ENCODE results near the gene PALLD.

PALLD gene

DNA sequence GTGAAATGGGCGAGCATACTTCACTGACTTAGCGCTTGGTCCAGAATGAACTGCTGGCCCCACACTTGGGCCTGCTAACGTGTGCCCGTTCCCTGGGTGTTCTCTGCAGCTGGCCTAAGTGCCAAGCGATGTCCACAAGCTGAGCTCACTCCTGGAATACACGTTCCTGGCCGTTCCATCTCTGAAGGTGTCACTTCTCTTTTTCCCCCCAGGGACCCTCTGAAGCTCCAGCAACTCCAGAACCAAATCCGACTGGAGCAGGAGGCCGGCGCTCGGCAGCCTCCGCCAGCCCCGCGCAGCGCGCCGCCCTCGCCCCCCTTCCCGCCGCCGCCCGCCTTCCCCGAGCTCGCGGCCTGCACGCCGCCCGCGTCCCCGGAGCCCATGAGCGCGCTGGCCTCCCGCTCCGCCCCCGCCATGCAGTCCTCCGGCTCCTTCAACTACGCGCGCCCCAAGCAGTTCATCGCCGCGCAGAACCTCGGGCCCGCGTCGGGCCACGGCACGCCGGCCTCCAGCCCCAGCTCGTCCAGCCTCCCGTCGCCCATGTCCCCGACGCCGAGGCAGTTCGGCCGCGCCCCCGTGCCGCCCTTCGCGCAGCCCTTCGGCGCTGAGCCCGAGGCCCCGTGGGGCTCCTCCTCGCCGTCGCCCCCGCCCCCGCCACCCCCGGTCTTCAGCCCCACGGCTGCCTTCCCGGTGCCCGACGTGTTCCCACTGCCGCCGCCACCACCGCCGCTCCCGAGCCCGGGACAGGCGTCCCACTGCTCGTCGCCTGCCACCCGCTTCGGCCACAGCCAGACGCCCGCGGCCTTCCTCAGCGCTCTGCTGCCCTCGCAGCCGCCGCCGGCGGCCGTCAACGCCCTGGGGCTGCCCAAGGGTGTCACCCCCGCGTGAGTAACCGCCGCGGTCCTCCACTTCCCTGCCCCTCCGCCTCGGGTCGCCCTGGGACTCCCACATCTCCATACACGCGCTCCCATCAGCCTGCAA lies 380.9 kb downstream of the PALLD start:
- no peak for DNase-seq (ENCODE audit: low spot score)

DNA sequence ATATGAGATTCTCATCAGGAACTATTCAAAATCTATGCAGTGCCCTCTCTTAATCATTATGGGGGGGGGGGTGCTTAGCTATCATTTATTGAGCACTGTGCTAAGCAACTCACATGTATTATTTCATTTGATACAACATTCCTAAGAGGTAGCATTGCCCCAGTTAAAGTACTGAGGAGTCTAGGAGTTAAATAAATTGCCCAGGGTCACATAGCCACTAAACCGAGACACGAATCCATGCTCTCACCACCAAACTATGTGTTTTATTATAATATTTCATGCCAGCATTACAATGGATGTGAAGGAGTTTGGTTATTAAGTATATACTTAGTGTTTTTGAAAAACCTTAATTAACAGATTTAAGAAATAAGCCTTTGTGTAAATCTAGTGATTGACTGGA lies 381.8 kb downstream of the PALLD start:
- DNase-seq (ENCODE audit: low spot score) = no peak

DNA sequence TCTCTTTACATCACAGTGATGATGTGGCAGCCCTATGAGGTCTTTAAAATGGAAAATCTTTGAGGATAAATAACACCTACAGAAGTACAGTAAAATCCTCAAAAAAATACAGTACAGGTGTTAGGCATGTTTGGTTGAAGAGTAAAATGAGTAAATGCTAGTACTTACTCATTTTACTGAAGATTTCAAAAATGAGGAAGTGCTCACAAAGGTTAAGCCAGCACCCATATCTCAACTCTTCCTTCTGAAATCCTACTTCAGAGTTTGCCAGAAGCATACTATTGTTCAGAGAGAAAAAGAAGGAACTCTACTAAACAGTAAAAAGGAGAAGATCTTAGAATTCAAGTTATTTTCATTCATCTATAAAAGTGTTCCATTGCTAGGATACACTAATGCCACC lies 382.3 kb downstream of the PALLD start:
- no peak for DNase-seq (ENCODE audit: low spot score)

DNA sequence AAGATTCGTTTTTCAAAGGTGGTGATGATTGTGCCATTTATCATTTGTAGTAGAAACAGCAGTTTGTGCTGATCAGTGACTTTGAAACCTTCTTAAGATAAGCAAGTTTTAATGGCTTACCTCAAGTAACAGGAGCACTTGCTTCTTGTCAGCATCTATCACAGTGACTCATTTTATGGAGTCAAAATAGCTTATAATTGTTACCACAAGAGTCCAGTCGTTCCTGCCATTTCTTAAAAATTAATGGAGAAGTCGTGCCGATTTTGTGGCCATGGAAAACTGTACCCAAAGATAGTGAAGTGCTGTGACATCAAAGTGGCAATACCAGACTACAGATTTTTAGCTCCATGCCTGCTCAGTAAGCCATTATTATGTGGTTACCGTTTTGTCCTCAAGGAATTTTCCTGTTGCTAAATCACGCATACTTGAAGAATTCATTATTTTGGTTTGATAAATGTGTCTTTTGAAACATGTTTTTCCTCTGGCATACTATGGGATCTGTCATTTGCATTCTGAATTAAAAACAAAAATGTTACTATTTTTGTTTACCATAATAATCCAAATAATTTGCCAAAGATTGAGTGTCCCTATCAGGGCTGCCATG lies 383.3 kb downstream of the PALLD start:
- DNase-seq (ENCODE audit: low spot score) = no peak

DNA sequence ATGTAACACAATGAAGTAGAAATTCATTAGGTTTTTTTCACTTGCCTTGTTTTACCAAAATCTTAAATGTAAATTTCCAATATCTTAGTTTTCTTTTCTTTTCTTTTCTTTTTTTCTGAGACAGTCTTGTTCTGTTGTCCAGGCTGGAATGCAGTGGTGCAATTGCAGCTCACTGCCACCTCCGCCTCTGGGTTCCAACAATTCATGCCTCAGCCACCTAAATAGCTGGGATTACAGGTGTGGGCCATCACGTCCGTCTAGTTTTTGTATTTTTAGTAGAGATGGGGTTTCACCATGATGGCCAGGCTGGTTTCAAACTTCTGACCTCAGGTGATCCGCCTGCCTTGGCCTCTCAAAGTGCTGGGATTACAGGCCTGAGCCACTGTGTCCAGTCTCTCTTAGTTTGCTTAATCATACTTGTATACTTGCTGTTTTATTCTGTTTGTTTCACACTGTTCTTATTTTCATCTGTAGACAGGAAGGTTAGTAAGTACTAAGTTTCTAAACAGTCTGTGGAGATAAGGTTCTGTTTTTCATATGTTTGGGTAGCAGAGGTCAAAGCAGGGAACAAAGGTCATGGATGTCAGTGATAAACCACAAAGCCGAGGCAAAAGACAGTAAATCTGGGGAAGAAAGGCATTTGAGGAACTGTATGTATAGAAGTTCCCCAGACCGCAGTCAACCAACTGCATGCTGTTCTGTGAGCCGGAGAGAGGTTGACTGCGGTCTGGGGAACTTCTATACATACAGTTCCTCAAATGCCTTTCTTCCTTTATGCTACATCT lies 384.2 kb downstream of the PALLD start:
- DNase-seq (ENCODE audit: low spot score) = no peak

DNA sequence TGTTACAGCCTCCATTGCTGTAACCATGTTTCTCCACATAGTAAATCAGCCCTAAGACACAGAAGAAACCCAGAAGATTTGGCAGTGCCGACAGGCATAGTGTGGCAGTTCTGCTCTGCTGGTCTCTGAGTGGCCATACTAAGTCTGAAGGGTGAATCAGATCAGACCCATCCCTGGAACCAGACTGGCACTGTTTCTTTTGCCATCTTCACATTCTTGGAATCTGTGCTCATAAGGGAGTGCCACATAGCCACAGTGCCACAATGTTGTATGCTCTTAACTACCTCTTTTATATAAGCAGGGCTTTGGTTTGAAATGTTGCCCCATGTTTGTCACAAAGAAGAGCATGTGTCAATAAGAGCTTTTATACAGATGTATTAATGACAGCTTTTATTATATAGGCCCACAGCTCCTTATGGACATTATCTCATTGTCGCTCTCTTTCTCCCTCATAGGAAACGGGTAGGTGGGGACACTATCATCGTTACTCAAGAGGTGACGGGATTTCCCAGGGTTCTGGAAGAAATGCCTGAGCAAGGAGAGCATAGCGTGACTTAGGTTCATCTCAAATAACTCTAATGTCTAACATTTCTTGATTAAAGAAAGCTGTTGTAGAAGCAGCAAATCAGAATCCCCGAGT lies 385.0 kb downstream of the PALLD start:
- DNase-seq (ENCODE audit: low spot score) = no peak

DNA sequence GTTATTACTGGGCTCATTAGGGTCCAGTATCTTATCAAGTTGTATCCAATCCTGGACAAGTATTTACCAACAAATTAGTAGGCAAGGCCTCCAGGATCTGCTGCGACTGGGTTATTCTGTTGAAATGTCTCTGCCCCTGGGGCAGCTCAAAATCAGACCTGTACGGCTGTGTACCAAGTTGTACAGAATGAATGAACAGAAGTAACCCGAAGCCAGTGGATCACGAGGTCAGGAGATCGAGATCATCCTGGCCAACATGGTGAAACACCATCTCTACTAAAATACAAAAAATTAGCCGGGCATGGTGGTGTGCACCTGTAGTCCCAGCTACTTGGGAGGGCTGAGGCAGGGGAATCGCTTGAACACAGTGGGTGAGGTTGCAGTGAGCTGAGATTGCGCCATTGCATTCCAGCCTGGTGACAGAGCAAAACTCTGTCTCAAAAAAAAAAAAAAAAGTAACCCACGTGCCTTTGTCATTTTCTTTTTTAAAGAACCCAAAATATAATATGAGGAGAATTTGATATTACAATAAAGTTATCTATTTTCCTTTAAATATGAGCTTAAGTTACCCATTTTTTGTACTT lies 385.9 kb downstream of the PALLD start:
- DNase-seq (ENCODE audit: low spot score) = no peak

DNA sequence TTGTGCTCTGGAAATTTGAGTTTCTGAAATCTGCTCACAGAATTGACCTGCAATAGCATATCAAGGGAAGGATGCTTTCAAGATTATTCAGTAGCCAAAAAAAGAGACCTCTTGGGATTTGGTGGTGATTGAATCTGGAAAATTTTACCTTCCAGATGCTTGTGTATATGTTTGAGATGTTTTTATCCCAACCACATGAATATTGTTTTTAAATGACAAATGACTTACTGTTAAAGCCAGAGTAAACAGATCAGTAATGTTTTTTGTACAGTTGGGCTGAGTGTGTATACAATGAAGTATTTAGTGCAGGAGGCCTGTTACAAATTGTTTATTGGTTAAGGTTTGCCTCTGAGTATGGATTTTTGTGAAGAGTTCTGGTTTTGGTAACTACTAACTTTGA lies 386.7 kb downstream of the PALLD start:
- no peak for DNase-seq (ENCODE audit: low spot score)

DNA sequence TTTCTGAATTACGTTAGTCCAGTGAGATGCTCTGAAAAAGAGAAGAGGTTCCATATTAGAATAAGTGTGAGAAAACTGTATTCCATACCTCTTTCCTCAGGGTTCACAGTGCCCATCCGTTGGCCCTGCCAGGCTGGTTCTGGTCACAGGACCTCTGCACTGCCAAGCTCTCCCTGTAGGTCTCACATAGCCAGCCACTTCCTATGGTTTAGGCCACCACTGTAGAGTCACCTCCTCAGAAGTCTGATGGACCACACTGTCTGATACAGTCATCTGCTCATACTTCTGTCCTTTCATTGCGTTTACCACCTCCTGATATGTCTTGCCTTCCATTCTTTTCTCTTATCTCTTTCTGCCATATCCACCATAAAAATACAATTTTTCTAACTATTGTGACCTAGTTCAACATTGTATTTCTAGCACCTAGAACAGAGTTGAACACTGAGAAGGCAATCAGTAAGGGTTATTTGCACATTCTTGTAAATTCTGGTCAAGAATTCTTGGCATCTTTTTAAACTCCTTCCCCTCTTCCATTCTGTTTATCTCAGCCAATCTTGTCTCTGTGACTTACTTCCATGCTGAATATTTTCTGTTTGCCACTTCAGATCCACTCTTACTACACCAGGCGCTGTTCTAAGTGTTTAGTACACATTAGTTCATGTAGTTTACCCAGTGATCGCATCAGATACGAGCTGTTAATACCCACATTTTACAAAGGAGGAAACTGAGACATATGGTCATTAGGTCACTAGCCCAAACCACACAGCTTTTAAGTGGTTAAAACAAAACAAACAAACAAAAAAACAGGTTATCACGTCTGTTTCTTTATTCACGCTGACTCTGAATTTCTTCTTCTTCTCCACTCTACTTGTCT lies 387.6 kb downstream of the PALLD start:
- DNase-seq (ENCODE audit: low spot score) = no peak

DNA sequence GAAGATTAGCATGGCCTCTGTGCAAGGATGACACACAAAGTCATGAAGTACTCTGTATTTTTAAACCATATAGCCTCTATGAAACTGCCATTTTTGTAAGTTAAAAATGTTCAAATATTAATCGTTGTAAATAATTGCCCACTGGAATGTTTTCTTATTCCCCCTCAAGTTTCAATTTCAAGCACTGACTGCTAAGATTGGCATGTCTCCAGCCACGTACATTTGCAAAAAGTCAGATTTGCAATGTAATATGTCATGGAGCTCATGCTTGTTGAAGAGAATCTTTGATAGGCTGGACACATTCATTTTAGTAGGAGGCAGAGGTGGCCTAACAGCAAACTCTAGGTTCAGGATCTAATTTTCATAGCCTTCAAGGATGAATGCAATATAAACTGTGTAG lies 388.5 kb downstream of the PALLD start:
- DNase-seq (ENCODE audit: low spot score) = no peak

DNA sequence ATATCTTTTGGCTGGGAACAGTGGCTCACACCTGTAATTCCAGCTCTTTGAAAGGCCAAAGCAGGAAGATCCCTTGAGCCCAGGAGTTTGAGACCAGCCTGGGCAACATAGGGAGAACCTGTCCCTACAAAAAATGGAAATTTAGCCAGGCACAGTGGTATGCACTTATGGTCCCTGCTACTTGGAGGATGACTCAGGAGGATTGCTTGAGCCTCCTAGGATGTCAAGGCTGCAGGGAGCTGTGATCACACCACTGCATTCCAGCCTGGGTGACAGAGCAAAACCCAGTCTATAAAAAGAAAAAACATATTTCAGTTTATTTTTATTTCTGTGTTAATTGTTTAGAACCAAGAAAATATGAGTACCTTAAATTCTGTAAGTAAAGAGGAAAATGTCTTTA lies 389.5 kb downstream of the PALLD start:
- no peak for DNase-seq (ENCODE audit: low spot score)

DNA sequence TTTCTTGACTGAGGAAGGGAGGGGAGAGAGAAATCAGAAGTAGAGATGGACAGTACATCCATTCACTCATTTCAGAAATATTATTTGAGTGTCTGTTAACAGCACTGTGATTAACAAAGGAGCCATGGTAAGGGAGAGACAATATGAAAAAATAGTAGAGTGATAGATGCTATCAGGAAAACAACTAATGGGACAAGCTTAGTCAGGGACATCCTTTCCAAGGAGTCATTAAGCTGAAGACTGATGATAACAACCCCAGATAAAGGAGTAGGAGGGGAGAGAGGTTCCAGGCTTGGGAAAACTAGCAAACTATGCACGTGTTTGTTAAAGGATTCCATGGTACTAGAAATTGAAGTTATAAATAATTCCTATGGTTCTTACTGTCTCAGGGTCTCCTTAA lies 391.0 kb downstream of the PALLD start:
- DNase-seq (ENCODE audit: low spot score) = no peak

DNA sequence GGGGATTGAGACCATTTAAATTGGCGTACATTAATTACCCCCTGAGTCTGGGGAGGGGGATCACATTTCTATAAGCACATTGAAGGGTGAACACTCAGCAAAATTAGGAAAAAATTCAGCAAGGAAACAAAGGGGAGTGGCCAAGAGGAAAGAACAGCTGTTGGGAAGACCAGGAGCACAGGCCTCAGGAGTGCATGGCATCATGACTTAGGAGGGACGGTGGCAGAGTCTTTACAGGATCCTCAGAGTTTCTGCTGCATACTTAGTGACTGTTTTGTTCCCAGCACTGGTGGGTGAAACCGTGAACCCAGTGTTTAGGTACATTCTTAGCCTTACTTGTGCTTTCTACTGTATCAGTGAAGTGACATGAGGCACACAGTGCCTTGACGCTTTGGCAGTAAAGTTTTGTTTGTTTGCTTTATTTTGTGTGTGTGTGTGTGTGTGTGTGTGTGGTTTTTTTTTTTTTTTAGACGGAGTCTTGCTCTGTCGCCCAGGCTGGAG lies 391.9 kb downstream of the PALLD start:
- no peak for DNase-seq (ENCODE audit: low spot score)

DNA sequence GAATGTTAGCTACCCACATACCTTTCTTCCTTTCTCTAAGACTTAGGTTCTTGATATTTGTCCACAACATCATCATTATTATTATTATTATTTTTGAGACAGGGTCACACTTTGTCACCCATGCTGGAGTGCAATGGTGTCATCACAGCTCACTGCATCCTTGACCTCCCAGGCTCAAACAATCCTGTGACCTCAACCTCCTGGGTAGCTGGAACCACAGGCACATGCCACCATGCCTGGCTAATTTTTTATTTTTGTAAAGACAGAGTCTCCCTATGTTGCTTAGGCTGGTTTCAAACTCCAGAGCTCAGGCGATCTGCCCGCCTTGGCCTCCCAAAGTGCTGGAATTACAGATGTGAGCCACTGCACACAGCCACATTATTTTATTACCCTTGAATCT lies 394.2 kb downstream of the PALLD start:
- DNase-seq (ENCODE audit: low spot score) = no peak

DNA sequence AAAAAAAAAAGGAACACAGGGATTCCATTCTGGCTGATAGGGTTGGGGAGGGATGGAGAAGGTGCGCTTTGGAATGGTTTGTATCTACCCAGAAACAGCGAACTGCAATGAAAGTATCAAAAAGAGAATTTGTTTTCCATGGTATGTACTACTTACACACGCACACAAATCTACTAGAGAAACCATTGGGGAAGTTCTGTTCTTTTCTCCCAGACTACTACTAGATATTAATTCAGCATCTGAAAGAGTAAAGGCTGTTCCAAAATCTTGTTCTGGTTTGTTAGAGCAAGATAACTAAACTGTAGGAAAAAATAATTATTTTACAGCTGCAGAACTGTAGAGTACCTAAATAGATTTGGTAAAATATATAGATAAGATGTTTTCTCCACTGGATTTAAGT lies 394.8 kb downstream of the PALLD start:
- DNase-seq (ENCODE audit: low spot score) = no peak

DNA sequence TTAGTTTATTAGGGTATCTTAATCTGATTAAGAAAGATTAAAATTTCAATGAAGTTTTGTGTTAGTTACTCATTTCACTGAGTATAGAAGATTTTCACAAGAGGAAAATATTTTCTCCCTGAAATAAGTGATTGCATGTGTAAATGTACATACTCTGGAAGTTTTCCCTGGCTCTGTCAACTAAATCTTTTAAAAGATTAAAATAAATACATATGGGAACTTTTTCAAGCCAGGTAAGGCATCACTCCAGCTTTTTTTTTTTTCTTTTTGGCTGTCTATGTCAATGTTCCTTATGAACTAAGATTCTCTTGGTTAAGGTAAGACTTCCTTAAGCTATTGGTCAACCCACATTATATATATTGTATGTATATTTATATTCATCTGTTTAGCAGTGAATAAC lies 395.6 kb downstream of the PALLD start:
- no peak for DNase-seq (ENCODE audit: low spot score)

DNA sequence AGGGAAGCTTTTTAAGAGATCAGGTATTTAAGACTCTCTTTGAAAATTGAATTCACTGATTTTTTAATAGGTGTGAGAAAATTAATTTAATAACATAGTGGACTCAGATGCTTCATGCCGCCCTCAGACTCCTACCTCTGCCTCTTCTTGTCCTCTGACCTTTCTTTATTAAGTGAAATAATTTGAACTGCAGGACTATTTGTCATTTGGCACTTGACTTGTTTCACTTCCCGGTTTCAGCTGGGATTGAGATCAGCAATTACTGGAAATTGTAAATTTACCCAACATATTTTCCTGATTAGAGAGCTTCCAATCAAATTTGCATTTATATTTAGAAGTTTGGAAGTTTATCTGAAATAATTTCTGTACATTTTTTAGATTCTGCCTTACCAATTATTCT lies 396.4 kb downstream of the PALLD start:
- DNase-seq (ENCODE audit: low spot score) = no peak

DNA sequence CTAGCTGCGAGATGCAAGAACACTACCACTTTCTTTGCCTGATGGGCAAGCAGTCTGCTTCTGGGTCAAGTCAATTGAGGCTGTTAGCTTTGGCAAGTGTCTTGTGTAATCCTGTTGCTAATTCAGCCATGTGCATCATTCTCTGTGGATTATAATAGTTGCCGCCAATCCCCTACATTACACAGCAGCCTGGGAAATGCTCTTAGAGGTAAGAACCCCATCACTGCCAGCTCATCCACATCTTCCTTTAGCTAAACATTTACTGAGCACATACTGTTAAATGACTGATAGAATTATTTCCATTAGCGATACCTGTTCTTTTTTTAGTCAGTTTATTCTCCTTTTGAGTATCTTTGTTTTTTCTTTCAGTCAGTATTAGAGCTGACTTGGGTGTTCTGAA lies 397.0 kb downstream of the PALLD start:
- no peak for DNase-seq (ENCODE audit: low spot score)

DNA sequence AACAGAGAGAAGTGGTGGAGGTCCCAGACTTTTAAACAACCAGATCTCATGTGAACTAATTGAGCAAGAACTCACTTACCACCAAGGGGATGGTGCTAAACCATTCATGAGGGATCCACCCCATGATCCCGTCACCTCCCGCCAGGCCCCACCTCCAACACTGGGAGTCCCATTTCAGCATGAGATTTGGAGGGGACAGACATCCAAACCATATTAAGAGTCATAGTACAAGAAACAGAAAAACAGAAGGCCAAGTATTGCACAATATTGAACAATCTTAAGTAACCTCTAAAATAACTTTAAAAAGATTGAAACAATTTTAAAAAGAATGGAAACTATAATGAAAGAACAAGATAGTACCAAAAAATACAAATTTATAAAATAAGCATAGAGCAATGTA lies 403.2 kb downstream of the PALLD start:
- DNase-seq (ENCODE audit: low spot score) = no peak

DNA sequence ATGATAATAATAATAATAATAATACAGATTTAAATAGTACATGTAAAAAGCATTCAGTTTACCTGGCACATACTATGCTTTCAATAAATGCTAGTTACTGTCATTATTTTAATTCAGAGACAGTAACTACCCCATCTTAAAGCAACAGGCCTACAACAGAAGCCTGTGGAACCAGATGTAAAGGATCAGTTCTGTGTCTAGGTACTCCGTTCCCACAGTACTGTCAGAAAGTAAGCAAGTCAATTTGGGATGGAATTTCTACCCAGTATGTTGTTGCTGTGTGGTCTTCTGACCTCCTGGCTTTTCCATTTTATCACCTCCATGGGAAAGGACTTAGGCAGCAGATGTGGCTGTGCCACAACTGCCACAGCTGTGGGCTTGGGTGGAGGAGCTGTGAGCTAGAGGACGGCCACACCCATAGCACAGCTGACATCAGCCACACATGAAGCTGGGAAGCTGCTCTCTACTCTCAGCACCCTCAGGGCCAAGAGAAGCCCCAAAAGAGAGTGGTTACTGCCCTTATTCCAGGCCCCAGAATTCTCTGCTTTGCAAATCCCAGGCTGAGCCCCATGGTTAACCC lies 410.4 kb downstream of the PALLD start:
- no peak for DNase-seq (ENCODE audit: low spot score)
